ENCODE measurements around the gene CNR1.

Gene CNR1

GRCh38 chr6:88143421-88144157 is 22.6 kb downstream of the CNR1 start:
- DNase-seq = no peak

- DNase-seq = no peak
Observed at GRCh38 chr6:88142297-88142668, 23.9 kb downstream of the CNR1 start.

- peak in 1 of 5 experiments; percentile 15 for DNase-seq
Observed at GRCh38 chr6:88141561-88142296, 24.4 kb downstream of the CNR1 start.

- DNase-seq = no peak
Observed at GRCh38 chr6:88137915-88138314, 28.2 kb downstream of the CNR1 start.

- DNase-seq = no peak
Observed at GRCh38 chr6:88135578-88136114, 30.5 kb downstream of the CNR1 start.

GRCh38 chr6:88134575-88134974 is 31.6 kb downstream of the CNR1 start:
- no peak for DNase-seq

GRCh38 chr6:88133718-88134117 is 32.4 kb downstream of the CNR1 start:
- DNase-seq = no peak

- DNase-seq = no peak
Observed at GRCh38 chr6:88124925-88125557, 41.1 kb downstream of the CNR1 start.

GRCh38 chr6:88120635-88121034 is 45.5 kb downstream of the CNR1 start:
- DNase-seq = no peak

GRCh38 chr6:88119769-88120168 is 46.4 kb downstream of the CNR1 start:
- peak in 1 of 5 experiments; percentile 7 for DNase-seq

- no peak for DNase-seq
Observed at GRCh38 chr6:88116276-88116675, 49.9 kb downstream of the CNR1 start.

GRCh38 chr6:88115307-88115706 is 50.8 kb downstream of the CNR1 start:
- no peak for DNase-seq

GRCh38 chr6:88114838-88115237 is 51.3 kb downstream of the CNR1 start:
- DNase-seq = no peak

- DNase-seq = no peak
Observed at GRCh38 chr6:88111991-88112390, 54.2 kb downstream of the CNR1 start.

GRCh38 chr6:88107241-88107640 is 58.9 kb downstream of the CNR1 start:
- no peak for DNase-seq

- no peak for DNase-seq
Observed at GRCh38 chr6:88105741-88106340, 60.3 kb downstream of the CNR1 start.
